H9 (cell line): Measurements from ENCODE around the gene ZNHIT1. TPM values are rescaled to one million over a fixed set of nuclear protein-coding genes. Genes with fewer than 3 reads are reported as not detected.

ENCODE experiments used
- DNase-seq: peaks from one replicate; pipeline ENCODE4 v3.0.0-alpha.2; 2017
- H2AFZ ChIP-seq: one replicate; pipeline ENCODE4 v1.6.1; 2013; ENCODE audit warnings: mild to moderate bottlenecking, low read length, control low read depth, moderate library complexity
- H2AK5ac ChIP-seq: 2 replicates; pipeline ENCODE4 v1.6.1; 2013; ENCODE audit warnings: low read length, control low read depth, mixed read lengths; ENCODE audit not compliant: insufficient read length
- H2BK120ac ChIP-seq: one replicate; pipeline ENCODE4 v1.6.1; 2013; ENCODE audit warnings: low read depth, mild to moderate bottlenecking, low read length, control low read depth, inconsistent platforms; ENCODE audit not compliant: poor library complexity, severe bottlenecking
- H2BK12ac ChIP-seq: 2 replicates; pipeline ENCODE4 v1.6.1; 2013; ENCODE audit warnings: low read length, control low read depth, mixed read lengths, low read depth; ENCODE audit not compliant: insufficient read length
- H2BK15ac ChIP-seq: 2 replicates; pipeline ENCODE4 v1.6.1; 2013; ENCODE audit warnings: low read depth, low read length, control low read depth
- H2BK20ac ChIP-seq: one replicate; pipeline ENCODE4 v1.6.1; 2013; ENCODE audit warnings: low read depth, mild to moderate bottlenecking, low read length, control low read depth, inconsistent platforms; ENCODE audit not compliant: poor library complexity, severe bottlenecking
- H2BK5ac ChIP-seq: 2 replicates; pipeline ENCODE4 v1.6.1; 2013; ENCODE audit warnings: low read length, control low read depth, mixed read lengths; ENCODE audit not compliant: insufficient read length
- H3K14ac ChIP-seq: 2 replicates; pipeline ENCODE4 v1.6.1; 2013; ENCODE audit warnings: low read length, control low read depth; ENCODE audit not compliant: insufficient read depth
- H3K18ac ChIP-seq: 2 replicates; pipeline ENCODE4 v1.6.1; 2013; ENCODE audit warnings: low read depth, mild to moderate bottlenecking, mixed read lengths, low read length, control low read depth; ENCODE audit not compliant: insufficient read length
- H3K23ac ChIP-seq: 2 replicates; pipeline ENCODE4 v1.6.1; 2013; ENCODE audit warnings: low read length, control low read depth, mixed read lengths, low read depth; ENCODE audit not compliant: insufficient read length
- H3K23me2 ChIP-seq: 2 replicates; pipeline ENCODE4 v1.6.1; 2013; ENCODE audit warnings: low read depth, mild to moderate bottlenecking, mixed read lengths, low read length, control low read depth; ENCODE audit not compliant: insufficient read length, poor library complexity, severe bottlenecking
- H3K27ac ChIP-seq: 2 replicates; pipeline ENCODE4 v1.5.1; 2013; ENCODE audit warnings: low read length, control low read depth, mixed read lengths, low read depth; ENCODE audit not compliant: insufficient read length
- H3K27me3 ChIP-seq: 2 replicates; pipeline ENCODE4 v1.6.1; 2013; ENCODE audit warnings: low read length, control low read depth, inconsistent platforms; ENCODE audit not compliant: insufficient read depth
- H3K4ac ChIP-seq: 2 replicates; pipeline ENCODE4 v1.6.1; 2013; ENCODE audit warnings: low read depth, mild to moderate bottlenecking, control low read depth, inconsistent platforms, low read length, moderate library complexity
- H3K4me1 ChIP-seq: 2 replicates; pipeline ENCODE4 v1.6.1; 2013; ENCODE audit warnings: low read length, control low read depth, inconsistent platforms; ENCODE audit not compliant: insufficient read depth
- H3K4me2 ChIP-seq: 2 replicates; pipeline ENCODE4 v1.6.1; 2013; ENCODE audit warnings: low read length, control low read depth, mixed read lengths; ENCODE audit not compliant: insufficient read length, insufficient read depth
- H3K56ac ChIP-seq: 2 replicates; pipeline ENCODE4 v1.6.1; 2013; ENCODE audit warnings: low read depth, mild to moderate bottlenecking, mixed read lengths, low read length, control low read depth; ENCODE audit not compliant: insufficient read length
- H3K79me1 ChIP-seq: 2 replicates; pipeline ENCODE4 v1.6.1; 2013; ENCODE audit warnings: low read depth, mild to moderate bottlenecking, moderate library complexity, low read length, control low read depth, inconsistent platforms; ENCODE audit not compliant: insufficient read depth, poor library complexity, severe bottlenecking
- H3K79me2 ChIP-seq: 2 replicates; pipeline ENCODE4 v1.6.1; 2013; ENCODE audit warnings: low read length, control low read depth, inconsistent platforms; ENCODE audit not compliant: insufficient read depth
- H3K9ac ChIP-seq: 2 replicates; pipeline ENCODE4 v1.6.1; 2013; ENCODE audit warnings: low read length, control low read depth, mixed read lengths; ENCODE audit not compliant: insufficient read length; ENCODE audit errors: extremely low read depth
- H3K9me3 ChIP-seq: one replicate; pipeline ENCODE4 v1.6.1; 2013; ENCODE audit warnings: low read depth, low read length, inconsistent platforms; ENCODE audit not compliant: control insufficient read depth
- H3T11ph ChIP-seq: one replicate; pipeline ENCODE4 v1.6.1; 2013; ENCODE audit warnings: mild to moderate bottlenecking, low read length, control low read depth, inconsistent platforms
- H4K20me1 ChIP-seq: one replicate; pipeline ENCODE4 v1.6.1; 2013; ENCODE audit not compliant: control insufficient read depth, insufficient read length, insufficient read depth
- H4K5ac ChIP-seq: 2 replicates; pipeline ENCODE4 v1.6.1; 2013; ENCODE audit warnings: low read depth, mild to moderate bottlenecking, mixed read lengths, low read length, control low read depth; ENCODE audit not compliant: insufficient read length
- H4K8ac ChIP-seq: replicated peaks from 2 replicates; pipeline ENCODE4 v1.6.1; 2013; ENCODE audit warnings: low read length, control low read depth, mixed read lengths, low read depth; ENCODE audit not compliant: insufficient read length
- H4K91ac ChIP-seq: 2 replicates; pipeline ENCODE4 v1.6.1; 2013; ENCODE audit warnings: low read depth, mild to moderate bottlenecking, moderate library complexity, mixed read lengths, low read length, control low read depth; ENCODE audit not compliant: insufficient read length
- H3K27ac Mint-ChIP-seq, 3 experiments: 2 replicates in 2 of 3; 3 replicates in 1 of 3; pipeline ENCODE4 v1.8.0; 2020 to 2021; ENCODE audit warnings: mixed read lengths in 3 of 3, mild to moderate bottlenecking in 1 of 3, moderate library complexity in 1 of 3
- H3K27me3 Mint-ChIP-seq: 2 replicates; pipeline ENCODE4 v1.8.0; 2021; ENCODE audit warnings: low read depth, mild to moderate bottlenecking, moderate library complexity, mixed read lengths
- H3K36me3 Mint-ChIP-seq, 3 experiments: 2 replicates in 2 of 3; 3 replicates in 1 of 3; pipeline ENCODE4 v1.8.0; 2020 to 2021; ENCODE audit warnings: low read depth in 3 of 3, mixed read lengths in 3 of 3; ENCODE audit not compliant: insufficient read depth in 1 of 3
- H3K4me1 Mint-ChIP-seq, 2 experiments: 2 replicates each; pipeline ENCODE4 v1.8.0; 2020; ENCODE audit warnings: mixed read lengths in 2 of 2
- H3K4me3 Mint-ChIP-seq, 2 experiments: 2 replicates in 1 of 2; 3 replicates in 1 of 2; pipeline ENCODE4 v1.8.0; 2020 to 2021; ENCODE audit warnings: mild to moderate bottlenecking in 2 of 2, mixed read lengths in 2 of 2, moderate library complexity in 1 of 2
- H3K9me3 Mint-ChIP-seq, 2 experiments: 2 replicates in 1 of 2; 3 replicates in 1 of 2; pipeline ENCODE4 v1.8.0; 2020; ENCODE audit warnings: mild to moderate bottlenecking in 2 of 2, mixed read lengths in 2 of 2, moderate library complexity in 1 of 2
- CTCF ChIP-seq: fragments of 200-600 bp; sonication (generic); conservative IDR thresholded peaks from 3 replicates; pipeline ENCODE4 v1.8.0; 2021; ENCODE audit warnings: antibody characterized with exemption, mild to moderate bottlenecking
- WGBS: extraction: QIAGEN DNeasy Blood & Tissue Kit; methylation state at CpG from one replicate; pipeline ENCODE4 v1.1.7; 2013; ENCODE audit warnings: missing lambda C conversion rate, low lambda C conversion rate, mixed read lengths; ENCODE audit not compliant: insufficient read length; ENCODE audit errors: extremely low coverage; 5-methylcytosine and 5-hydroxymethylcytosine counted together
- total RNA-seq: library from RNA; stranded (reverse); gene quantifications from 2 replicates; pipeline ENCODE4 v1.2.1, GENCODE V29; 2021

ZNHIT1 gene
- total RNA-seq, 1 experiment from 2014 or later = 52.7 TPM

GRCh38 chr7:101220295-101220694, 2.3 kb downstream of the ZNHIT1 start:
- H3K36me3 Mint-ChIP-seq = peaks cover 22 to 41% (median 32%) of the 10 kb centered on the region in 3 experiments
- H2AFZ ChIP-seq = no peak overlapping the region
- DNase-seq = no peak
- no peak overlapping the region for H2BK15ac ChIP-seq
- no peaks in the 10 kb centered on the region; the same call in 1 of the 2 replicates for H3K27me3 Mint-ChIP-seq
- H4K8ac ChIP-seq = no peak overlapping the region
- no peak overlapping the region for H2BK20ac ChIP-seq
- H2AK5ac ChIP-seq = no peak overlapping the region
- H3K23ac ChIP-seq = no peak overlapping the region
- TF ChIP-seq CTCF = no peak
- no peak overlapping the region for H4K5ac ChIP-seq
- H3K9ac ChIP-seq = no peak overlapping the region
- H3T11ph ChIP-seq = no peak overlapping the region
- H2BK12ac ChIP-seq = no peak overlapping the region
- H3K79me2 ChIP-seq = no peaks in the 10 kb centered on the region
- peaks cover 7% of the 10 kb centered on the region for H3K23me2 ChIP-seq
- no peaks in the 10 kb centered on the region for H3K27me3 ChIP-seq
- H3K4me2 ChIP-seq = no peak overlapping the region
- H3K4ac ChIP-seq = no peak overlapping the region
- no peaks in the 10 kb centered on the region for H4K20me1 ChIP-seq
- H3K14ac ChIP-seq = no peak overlapping the region
- no peaks in the 10 kb centered on the region for H3K9me3 Mint-ChIP-seq
- WGBS = no CpG with 5 or more reads among the region's 5 CpGs
- H3K4me1 Mint-ChIP-seq = peaks cover 19 to 23% of the 10 kb centered on the region in 2 experiments
- H3K18ac ChIP-seq = no peak overlapping the region
- no peaks in the 10 kb centered on the region for H3K79me1 ChIP-seq
- H2BK120ac ChIP-seq = no peak overlapping the region
- H4K91ac ChIP-seq = no peak overlapping the region
- H3K27ac ChIP-seq = no peak overlapping the region
- no peak overlapping the region for H2BK5ac ChIP-seq
- no peak overlapping the region for H3K27ac Mint-ChIP-seq
- peaks cover 3% of the 10 kb centered on the region; the same call in 1 of the 2 replicates for H3K4me1 ChIP-seq
- no peak overlapping the region for H3K4me3 Mint-ChIP-seq
- no peaks in the 10 kb centered on the region for H3K9me3 ChIP-seq
- H3K56ac ChIP-seq = no peak overlapping the region
